ENCODE measurements around the gene RUNX1.

- no peak for TF ChIP-seq ZNF384 (IDR thresholded peaks at IDR 0.05)
- no peak for TF ChIP-seq SUZ12 (IDR thresholded peaks at IDR 0.05)
- no peak for TF ChIP-seq ARNT (IDR thresholded peaks at IDR 0.05)
- TF ChIP-seq FOXK2 (IDR thresholded peaks at IDR 0.05) = no peak
- no peak for TF ChIP-seq FOXM1 (IDR thresholded peaks at IDR 0.05; ENCODE audit: borderline replicate concordance)
- TF ChIP-seq BHLHE40 (IDR thresholded peaks at IDR 0.05; ENCODE audit: borderline replicate concordance) = no peak
- no peak for TF ChIP-seq ELF4 (IDR thresholded peaks at IDR 0.05)
- no peak for TF ChIP-seq TARDBP (IDR thresholded peaks at IDR 0.05)
- TF ChIP-seq HDGF (IDR thresholded peaks at IDR 0.05; ENCODE audit: borderline replicate concordance) = no peak
- no peak for TF ChIP-seq FOXA1 (IDR thresholded peaks at IDR 0.05)
- TF ChIP-seq SP1 (IDR thresholded peaks at IDR 0.05) = no peak
These were observed 162.0 kb downstream of the RUNX1 start for GRCh38 chr21:34887105-34887442.

Data from HEK293T (cell line).